GM19238 (cell line): Measurements from ENCODE around the gene RGSL1.

Source experiments
- DNase-seq: peaks from one replicate; pipeline ENCODE4 v3.0.0; 2011; ENCODE audit warnings: low spot score; ENCODE audit not compliant: insufficient read length

Gene RGSL1

GRCh38 chr1:182450087-182450486, at the start of gene RGSL1:
RGSL1 (plus strand) TSS chr1:182450146; CDS start chr1:182450166, 20 bp downstream.
- no peak for DNase-seq

GRCh38 chr1:182400567-182400966, 49.4 kb upstream of the RGSL1 start, which contains the start of gene TEDDM1:
TEDDM1 (minus strand) TSS chr1:182400667; CDS start chr1:182400485, 182 bp downstream.
- DNase-seq = no peak

- DNase-seq = no peak
Measured at GRCh38 chr1:182404781-182405180, 45.2 kb upstream of the RGSL1 start.

- DNase-seq = no peak
Measured at GRCh38 chr1:182405578-182405977, 44.4 kb upstream of the RGSL1 start.

- no peak for DNase-seq
Measured at GRCh38 chr1:182406012-182406411, 43.9 kb upstream of the RGSL1 start.

GRCh38 chr1:182407724-182408123, 42.2 kb upstream of the RGSL1 start:
- DNase-seq = no peak

- DNase-seq = no peak
Measured at GRCh38 chr1:182408435-182409075, 41.4 kb upstream of the RGSL1 start.

- no peak for DNase-seq
Measured at GRCh38 chr1:182410138-182410537, 39.8 kb upstream of the RGSL1 start.

- no peak for DNase-seq
Measured at GRCh38 chr1:182410620-182411273, 39.2 kb upstream of the RGSL1 start.

GRCh38 chr1:182413486-182413885, 36.5 kb upstream of the RGSL1 start:
- no peak for DNase-seq

GRCh38 chr1:182413969-182414368, 36.0 kb upstream of the RGSL1 start:
- DNase-seq = no peak

- DNase-seq = no peak
Measured at GRCh38 chr1:182415789-182416188, 34.2 kb upstream of the RGSL1 start.

GRCh38 chr1:182426442-182427430, 23.2 kb upstream of the RGSL1 start:
- peak; percentile 31 for DNase-seq

- no peak for DNase-seq
Measured at GRCh38 chr1:182428043-182428442, 21.9 kb upstream of the RGSL1 start.

GRCh38 chr1:182430263-182431068, 19.5 kb upstream of the RGSL1 start:
- DNase-seq = no peak

- DNase-seq = no peak
Measured at GRCh38 chr1:182431278-182431677, 18.7 kb upstream of the RGSL1 start.

GRCh38 chr1:182433580-182433979, 16.4 kb upstream of the RGSL1 start:
- no peak for DNase-seq

- DNase-seq = no peak
Measured at GRCh38 chr1:182438326-182438725, 11.6 kb upstream of the RGSL1 start.

GRCh38 chr1:182441719-182442118, 8.2 kb upstream of the RGSL1 start:
- DNase-seq = no peak

GRCh38 chr1:182442333-182442732, 7.6 kb upstream of the RGSL1 start:
- no peak for DNase-seq

GRCh38 chr1:182444497-182444896, 5.4 kb upstream of the RGSL1 start:
- DNase-seq = no peak
